Measurements from ENCODE around the gene HES7.

- TF ChIP-seq ARNTL (CRISPR knock-in tag; IDR thresholded peaks at IDR 0.05; ENCODE audit: borderline replicate concordance, low read depth) (no peak), PATZ1 (CRISPR knock-in tag; IDR thresholded peaks at IDR 0.05; ENCODE audit: borderline replicate concordance) (no peak), CREB5 (CRISPR knock-in tag; IDR thresholded peaks at IDR 0.05; ENCODE audit: low read depth) (no peak), OSR1 (CRISPR knock-in tag; IDR thresholded peaks at IDR 0.05) (no peak), GLIS3 (CRISPR knock-in tag; IDR thresholded peaks at IDR 0.05) (no peak), ZFP3 (CRISPR knock-in tag; IDR thresholded peaks at IDR 0.05) (no peak), ISL1 (CRISPR knock-in tag; IDR thresholded peaks at IDR 0.05) (no peak), POU6F1 (CRISPR knock-in tag; IDR thresholded peaks at IDR 0.05; ENCODE audit: borderline replicate concordance, low read depth) (no peak), RARB (CRISPR knock-in tag; IDR thresholded peaks at IDR 0.05) (no peak), SNAI2 (CRISPR knock-in tag; IDR thresholded peaks at IDR 0.05) (no peak)
- TF ChIP-seq, protein P1, sequence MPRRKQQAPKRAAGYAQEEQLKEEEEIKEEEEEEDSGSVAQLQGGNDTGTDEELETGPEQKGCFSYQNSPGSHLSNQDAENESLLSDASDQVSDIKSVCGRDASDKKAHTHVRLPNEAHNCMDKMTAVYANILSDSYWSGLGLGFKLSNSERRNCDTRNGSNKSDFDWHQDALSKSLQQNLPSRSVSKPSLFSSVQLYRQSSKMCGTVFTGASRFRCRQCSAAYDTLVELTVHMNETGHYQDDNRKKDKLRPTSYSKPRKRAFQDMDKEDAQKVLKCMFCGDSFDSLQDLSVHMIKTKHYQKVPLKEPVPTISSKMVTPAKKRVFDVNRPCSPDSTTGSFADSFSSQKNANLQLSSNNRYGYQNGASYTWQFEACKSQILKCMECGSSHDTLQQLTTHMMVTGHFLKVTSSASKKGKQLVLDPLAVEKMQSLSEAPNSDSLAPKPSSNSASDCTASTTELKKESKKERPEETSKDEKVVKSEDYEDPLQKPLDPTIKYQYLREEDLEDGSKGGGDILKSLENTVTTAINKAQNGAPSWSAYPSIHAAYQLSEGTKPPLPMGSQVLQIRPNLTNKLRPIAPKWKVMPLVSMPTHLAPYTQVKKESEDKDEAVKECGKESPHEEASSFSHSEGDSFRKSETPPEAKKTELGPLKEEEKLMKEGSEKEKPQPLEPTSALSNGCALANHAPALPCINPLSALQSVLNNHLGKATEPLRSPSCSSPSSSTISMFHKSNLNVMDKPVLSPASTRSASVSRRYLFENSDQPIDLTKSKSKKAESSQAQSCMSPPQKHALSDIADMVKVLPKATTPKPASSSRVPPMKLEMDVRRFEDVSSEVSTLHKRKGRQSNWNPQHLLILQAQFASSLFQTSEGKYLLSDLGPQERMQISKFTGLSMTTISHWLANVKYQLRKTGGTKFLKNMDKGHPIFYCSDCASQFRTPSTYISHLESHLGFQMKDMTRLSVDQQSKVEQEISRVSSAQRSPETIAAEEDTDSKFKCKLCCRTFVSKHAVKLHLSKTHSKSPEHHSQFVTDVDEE (CRISPR knock-in tag; IDR thresholded peaks at IDR 0.05): no peak
Observed at GRCh38 chr17:8117980-8118768, 5.7 kb downstream of the HES7 start, which contains the start of gene ALOXE3.
